Measurements from ENCODE around the gene IGFBPL1.
"Not testable (repeated sequence)": the region's sequence is repeated elsewhere in the genome, so short reads cannot be mapped to it uniquely, and the experiment has no call there.

Gene IGFBPL1

DNA sequence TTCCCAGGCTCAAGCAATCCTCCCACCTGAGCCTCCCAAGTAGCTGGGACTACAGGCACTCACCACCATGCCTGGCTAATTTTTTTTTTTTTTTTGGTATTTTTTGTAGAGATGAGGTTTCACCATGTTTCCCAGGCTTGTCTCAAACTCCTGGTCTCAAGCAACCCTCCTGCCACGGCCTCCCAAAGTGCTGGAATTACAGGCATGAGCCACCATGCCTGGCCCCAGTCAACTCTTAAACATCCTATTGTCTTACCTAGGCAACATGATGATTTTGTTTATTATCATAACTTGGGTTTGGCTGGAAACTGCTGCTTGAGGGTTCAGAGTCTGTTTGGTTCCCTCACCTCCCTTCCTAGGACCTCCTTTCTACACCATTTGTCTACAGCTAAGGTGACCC lies 25.1 kb downstream of the IGFBPL1 start:
- not testable (repeated sequence) for DNase-seq (ENCODE audit: low spot score)

DNA sequence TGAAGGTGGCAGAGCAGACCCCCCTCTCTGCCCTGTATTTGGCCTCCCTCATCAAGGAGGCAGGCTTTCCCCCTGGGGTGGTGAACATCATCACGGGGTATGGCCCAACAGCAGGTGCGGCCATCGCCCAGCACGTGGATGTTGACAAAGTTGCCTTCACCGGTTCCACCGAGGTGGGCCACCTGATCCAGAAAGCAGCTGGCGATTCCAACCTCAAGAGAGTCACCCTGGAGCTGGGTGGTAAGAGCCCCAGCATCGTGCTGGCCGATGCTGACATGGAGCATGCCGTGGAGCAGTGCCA lies 27.9 kb downstream of the IGFBPL1 start:
- DNase-seq (ENCODE audit: low spot score): no peak

DNA sequence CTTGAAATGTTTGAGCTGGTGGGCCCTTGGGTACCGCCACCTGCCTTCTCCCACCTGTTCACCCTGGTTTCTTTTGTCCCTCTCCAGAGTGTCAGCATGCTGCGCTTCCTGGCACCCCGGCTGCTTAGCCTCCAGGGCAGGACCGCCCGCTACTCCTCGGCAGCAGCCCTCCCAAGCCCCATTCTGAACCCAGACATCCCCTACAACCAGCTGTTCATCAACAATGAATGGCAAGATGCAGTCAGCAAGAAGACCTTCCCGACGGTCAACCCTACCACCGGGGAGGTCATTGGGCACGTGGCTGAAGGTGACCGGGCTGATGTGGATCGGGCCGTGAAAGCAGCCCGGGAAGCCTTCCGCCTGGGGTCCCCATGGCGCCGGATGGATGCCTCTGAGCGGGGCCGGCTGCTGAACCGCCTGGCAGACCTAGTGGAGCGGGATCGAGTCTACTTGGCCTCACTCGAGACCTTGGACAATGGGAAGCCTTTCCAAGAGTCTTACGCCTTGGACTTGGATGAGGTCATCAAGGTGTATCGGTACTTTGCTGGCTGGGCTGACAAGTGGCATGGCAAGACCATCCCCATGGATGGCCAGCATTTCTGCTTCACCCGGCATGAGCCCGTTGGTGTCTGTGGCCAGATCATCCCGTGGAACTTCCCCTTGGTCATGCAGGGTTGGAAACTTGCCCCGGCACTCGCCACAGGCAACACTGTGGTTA lies 28.4 kb downstream of the IGFBPL1 start:
- no peak for DNase-seq (ENCODE audit: low spot score)

DNA sequence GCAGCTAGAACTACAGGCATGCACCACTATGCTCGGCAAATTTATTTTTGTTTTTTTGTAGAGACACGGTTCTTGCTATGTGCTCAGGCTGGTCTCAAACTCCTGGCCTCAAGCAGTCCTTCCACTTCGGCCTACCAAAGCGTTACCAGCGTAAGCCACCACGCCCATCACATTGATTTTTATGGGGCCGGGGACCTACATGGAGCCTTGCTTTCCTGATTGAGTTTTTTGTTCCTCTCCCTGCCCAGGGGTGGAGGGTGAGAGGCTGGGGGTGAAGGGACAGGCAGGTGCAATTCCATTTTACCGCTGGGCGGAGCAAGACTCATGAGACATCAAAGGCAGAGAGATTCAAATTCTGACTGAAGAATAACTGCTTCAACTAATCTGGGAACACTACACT lies 29.8 kb downstream of the IGFBPL1 start:
- DNase-seq (ENCODE audit: low spot score): no peak

DNA sequence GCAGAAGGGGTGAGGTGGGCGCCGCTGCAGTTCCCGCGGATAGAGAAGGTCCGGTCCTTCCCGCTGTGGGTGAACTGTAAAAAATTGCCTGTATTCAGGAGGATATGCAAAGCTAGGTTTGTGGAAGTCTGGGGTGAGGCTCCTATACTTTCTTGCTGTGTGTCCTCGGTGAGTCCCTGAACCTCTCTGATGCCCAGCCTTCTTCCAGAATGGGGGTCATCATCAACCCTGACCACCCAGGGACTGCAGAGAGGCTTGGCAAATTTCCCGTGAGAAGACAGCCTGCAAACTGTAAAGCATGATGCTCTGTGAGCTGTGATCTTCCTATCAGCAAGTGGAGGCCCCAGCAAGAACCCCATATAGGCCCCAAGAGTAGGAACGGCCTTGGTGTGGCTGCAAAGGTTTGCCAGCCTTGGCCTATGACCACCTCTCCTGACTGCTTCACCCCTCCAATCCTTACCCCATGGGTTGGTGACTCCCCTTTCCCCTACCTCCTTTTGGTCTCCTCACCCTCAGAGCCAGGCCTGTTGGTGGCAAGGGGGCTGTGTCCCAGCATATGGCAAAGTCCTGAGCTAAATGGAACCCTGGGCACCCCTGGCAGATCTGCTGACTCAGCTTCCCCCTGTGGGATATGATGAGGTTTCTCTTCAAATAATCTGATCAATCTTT lies 31.0 kb downstream of the IGFBPL1 start:
- DNase-seq (ENCODE audit: low spot score): no peak

DNA sequence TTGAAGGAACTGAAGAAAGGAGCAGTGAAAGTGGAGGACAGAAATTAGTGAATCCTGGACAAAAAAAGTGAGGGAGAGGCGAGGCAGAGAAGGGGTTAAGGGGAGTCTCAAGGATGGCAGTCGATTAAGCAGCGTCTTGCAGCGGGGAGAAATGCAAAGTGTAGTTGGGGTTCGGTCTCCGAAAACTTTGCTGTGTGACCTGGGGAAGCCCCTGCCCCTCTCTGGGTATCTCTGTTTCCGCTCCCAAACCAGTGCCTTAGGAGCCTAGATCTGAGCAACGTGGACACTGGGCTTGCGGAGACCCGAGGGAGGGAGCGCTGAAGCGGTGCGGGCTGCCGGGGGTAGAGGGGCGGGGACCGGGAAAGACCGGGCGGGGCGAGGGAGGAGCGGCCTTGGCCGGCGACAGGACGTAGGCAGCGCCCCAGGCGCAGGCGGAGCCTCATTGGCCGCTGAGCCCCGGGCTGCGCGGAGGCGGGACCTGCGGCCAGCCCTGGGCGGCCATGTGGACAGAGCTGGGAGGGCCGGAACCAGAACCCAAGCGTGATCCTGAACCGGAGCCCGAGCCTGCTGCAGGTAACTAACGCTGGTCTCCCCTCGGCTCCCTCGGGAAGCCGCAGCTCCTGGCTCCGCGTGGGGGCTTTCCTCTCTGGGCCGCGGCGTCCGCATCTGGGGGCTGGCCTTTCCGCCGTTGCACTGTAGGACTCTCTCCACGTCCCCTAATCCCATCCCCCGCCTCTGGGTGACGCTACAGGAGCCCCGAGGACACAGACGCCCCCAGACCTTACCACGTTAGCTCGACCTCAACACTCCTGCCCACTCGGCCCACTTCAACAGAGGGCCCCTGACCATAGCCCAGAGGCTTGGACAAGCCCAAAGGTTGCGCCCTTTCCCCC lies 31.8 kb downstream of the IGFBPL1 start, which contains the start of gene ALDH1B1:
Gene ALDH1B1, plus strand, starts transcription at position 468 of the 893 bp plus-strand sequence. CDS start 3,047 bp downstream, outside the sequence.
- DNase-seq (ENCODE audit: low spot score): peak; percentile 90

DNA sequence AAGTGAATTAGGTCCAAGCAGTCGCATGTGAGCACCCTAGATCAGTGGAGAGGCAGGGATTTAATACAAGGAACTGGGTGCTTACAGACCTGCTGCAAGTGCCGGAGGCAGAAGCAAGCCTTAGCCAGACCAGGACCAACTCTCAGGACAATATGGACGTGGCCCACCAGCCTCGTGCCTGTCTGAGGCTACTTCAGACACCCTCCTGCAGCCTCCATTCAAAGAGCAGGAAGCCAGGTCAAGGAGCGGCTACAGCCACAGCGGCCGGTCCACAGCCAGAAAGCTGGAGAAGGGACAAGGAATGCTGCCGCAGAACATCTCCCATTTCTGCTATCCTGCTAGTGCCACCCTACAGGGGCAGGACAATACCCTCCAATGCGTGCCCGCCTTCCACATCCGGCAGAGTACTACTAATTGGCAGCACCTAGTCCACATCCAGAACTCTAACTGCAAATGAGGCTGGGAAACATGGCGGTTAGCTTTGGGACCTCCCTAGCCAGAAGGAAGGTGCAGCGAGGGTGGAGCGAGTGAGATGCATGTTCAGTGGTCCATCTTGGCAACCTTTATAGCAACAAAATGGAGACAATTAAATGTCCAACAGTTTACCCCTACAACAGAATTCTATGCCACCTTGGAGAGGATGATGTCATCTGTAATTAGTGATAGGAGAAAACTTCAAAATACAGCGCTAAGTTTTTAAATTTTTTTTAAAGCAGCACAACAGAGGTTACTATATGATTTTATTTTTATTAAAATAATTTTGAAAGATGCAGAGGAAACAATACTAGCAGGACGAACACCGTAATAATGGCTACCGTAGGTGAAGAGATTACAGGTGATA lies 32.8 kb downstream of the IGFBPL1 start:
- no peak for DNase-seq (ENCODE audit: low spot score)

DNA sequence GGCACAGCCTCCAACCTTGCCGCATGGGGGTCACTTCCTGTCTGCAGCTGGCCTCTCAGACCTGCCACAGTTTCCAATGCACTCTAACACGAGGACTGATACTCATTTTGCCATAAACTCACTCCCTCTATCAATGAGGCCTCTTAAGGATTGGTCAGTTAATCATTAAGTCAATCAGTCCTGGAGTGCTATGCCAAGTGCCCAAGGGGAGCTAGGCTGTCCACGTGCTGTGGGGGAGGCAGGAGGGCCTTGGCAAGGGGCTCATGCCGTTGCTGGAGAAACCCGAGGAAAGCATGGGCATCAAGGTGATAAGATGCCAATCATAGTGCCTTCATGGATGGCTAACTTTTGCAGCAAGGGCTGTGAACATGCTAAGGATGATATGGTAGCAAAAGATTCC lies 33.4 kb downstream of the IGFBPL1 start:
- DNase-seq (ENCODE audit: low spot score): no peak

DNA sequence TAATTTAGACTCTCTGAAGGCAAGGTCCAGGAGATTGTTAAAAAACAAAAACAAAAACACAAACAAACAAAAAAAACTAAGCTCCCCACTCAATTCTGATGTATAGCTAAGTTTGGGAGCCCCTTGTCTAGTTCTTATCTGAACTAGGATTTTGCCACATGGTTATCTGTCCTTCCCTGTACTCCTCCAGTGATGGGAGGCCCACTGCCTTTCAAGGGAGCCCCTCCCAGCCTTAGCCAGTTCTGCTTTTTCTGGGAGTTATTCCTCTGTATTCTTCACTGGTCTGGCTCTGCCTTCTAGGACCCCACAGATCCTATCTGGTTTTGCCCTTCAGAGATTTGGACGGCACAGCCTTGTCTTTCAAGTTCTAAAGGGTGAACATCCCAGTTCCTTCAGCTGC lies 33.8 kb downstream of the IGFBPL1 start:
- DNase-seq (ENCODE audit: low spot score): no peak

DNA sequence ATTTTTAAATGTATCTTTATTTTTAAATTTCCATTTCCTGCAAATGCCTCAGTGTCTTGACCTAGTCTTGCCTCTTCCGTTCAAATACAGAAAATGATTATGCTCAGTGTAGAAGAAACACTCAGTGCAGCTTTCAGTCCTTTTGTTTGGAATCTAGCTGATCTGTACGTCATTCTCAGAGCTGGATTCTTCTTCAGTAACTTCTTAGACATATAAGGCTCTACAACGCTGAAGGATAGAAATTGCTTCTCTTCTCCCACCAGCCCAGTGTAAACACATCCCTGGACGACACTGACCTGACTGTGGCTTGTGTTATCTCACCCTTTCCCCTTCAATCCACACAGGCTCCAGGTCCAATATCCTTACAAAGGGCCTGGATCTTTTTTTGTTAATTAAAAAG lies 34.9 kb downstream of the IGFBPL1 start:
- DNase-seq (ENCODE audit: low spot score): no peak

DNA sequence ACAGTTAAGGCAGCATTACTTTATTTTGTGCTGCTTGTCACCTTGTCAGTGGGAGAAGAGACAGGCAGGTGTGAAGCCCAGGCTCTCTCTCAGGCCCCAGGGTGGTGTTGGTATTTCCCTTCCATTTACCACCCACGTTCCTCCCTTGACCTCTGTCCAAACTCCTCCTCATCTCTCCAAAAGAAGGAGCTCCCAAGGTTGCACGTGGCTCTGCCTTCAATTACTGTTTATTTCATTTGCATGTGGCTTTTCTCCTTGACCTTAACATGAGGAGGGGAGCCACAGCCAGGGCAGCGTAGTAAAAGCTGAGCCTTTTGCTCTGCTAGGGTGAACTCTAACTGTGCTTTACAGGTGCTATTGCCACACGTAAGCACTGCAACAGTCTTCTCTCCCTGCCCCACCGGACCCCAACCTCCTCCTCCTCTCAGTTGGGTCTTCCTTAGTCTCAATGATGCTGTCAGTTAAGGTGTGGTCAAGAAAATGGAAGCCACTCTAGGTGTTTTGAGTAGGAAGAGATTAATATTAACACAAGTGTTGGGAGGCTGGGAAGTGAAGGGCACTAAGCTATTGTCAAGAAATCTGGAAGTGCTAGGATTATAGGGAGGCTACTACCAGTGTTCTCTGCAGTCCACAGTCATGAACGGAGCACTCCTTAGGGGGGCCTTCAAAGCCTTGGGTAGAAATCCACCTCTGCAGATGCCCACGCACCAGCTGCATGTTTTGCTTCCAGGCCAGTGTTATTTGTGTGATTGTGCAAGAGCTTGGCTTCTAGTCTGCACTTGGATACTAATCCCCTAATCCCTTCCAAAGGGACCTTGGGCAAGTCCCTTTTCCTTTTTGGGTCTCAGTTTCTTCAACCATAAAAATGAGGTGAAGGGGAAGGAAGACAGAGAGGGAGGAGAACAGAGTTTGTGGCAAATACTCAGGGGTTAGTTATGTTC lies 35.7 kb downstream of the IGFBPL1 start:
- DNase-seq (ENCODE audit: low spot score): no peak

DNA sequence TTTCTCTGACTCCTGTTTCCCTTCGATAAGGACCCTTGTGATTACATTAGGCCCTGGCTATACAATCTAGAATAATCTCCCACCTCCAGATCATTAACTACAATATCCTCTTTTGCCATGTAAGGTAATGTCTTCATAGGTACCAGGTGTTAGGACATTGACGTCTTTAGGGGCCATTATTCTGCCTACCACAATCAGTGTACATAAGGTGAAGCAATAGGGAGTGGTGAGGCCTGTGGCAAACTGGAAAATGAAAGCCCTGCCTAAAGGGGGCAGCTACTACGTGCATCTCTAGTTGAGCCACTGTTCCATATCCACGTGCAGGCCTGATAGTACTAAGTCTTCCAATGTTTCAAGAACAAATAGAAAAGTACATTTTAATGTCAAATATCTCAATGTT lies 36.5 kb downstream of the IGFBPL1 start:
- no peak for DNase-seq (ENCODE audit: low spot score)

DNA sequence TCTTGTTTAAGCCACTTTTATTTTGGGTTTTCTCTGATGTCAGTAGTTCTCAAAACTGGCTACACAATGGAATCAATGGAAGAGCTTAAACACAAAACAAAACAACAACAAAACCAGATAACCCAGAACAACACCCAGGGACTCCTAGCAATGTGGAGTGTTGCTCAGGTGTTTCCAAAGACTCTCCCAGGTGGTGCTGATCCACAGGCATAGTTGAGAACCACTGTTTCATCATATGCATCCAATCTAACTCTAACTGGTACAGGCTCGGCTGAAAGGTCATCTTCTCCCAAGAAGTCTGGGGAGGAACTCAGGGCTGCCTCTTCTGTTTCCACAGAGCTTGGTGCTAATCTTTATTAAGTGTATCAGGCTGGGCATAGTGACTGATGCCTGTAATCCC lies 37.2 kb downstream of the IGFBPL1 start:
- no peak for DNase-seq (ENCODE audit: low spot score)

DNA sequence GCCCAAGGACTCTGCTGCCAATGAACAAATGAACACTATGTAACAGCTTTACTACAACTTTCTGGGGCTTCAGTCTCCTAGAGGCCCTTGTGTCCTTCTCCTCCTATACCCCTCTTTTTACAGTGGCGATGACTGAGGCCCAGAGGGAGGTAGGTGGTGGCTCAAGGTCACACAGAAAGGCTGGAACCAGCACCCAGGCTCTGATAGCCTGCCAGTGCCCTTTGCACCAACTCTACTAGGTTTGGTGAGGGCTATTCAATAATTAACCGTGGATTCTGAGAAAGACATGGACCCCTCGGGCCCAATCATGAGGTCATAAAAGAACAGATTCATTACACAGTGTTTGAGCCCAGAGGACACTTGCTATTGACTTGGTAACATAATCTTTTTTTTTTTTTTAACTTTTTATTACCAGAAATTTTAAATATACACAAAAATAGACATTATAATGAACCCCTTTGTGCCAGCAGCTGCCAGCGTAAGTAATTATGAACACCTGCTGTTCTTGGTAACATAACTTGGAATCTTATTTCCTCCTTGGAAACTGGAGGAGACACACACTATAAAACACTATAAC lies 37.8 kb downstream of the IGFBPL1 start:
- no peak for DNase-seq (ENCODE audit: low spot score)

DNA sequence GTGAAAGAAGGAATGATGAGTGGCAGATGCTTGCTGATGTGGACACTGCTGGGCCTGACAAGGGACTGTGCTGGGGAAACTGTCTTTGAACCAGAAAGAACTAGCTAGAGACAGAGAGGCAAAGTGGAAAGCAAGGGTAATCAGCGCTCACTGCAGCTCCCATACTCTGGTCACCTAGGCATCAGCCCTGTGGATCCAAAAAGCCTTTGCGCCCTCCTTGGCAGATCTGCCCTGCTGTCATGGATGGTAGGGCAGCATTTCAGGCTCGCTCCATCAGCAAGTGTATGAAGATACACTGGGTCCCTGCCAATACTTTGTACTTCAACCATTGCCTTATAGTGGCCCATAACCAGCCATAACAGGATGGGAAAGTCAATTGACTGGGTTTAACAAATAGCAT lies 38.4 kb downstream of the IGFBPL1 start:
- DNase-seq (ENCODE audit: low spot score): no peak

DNA sequence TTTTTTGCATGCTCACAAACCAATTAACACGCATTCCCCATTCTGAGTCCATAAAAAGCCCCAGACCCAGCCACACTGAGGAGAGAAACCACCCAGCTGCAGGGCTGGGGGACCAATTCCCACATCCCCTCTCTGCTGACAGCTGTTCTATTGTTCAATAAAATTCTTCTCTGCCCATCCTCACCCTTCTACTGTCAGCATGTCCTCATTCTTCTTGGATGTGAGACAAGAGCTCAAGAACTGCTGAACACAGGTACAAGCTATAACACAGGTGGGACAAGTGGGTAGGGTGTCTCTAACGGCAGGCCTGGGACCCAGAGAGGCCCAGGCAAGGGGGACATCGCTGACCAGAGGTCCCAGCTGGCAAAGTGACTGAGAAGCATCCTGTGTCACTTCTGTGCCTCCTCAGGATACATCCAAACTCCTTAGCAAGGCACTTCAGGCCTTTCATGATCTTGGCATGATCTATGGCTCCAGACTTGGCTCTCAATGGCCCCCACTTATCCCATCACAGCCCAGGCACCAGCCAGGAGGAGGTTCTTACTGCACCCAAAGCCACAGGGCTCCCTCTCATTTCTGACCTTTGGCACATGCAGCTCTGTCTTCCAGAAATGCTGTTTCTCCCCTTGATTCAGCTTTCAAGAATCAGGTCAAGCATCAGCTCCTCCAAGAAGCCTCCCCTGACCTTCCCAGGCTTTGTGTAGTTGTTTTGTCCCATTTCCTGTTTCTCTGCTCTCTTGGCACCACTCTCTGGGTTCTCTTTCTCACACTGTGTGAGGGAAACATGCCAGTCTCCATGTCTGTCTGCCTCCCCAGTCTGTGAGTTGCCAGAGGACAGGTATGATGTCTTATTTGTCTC lies 39.0 kb downstream of the IGFBPL1 start:
- no peak for DNase-seq (ENCODE audit: low spot score)

DNA sequence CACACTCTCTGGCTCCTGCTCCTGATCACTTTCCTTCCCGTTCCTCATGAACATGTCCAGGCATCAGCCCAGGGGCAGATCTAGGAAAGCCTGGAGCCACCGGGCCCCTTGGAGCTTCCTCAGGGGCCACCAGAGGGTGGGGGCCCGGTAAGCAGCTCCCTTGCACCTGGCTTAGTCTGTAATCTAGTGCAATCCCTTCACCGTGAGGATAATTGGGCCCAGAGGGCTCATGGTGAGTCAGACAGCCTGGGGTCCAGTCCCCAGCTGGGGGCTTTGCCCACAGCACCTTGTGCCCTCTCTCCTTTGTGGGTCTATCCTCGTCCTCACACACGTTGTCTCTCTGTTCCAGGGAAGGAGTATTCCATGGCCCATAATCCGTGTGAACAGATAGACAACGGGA lies 42.1 kb downstream of the IGFBPL1 start:
- DNase-seq (ENCODE audit: low spot score): no peak

DNA sequence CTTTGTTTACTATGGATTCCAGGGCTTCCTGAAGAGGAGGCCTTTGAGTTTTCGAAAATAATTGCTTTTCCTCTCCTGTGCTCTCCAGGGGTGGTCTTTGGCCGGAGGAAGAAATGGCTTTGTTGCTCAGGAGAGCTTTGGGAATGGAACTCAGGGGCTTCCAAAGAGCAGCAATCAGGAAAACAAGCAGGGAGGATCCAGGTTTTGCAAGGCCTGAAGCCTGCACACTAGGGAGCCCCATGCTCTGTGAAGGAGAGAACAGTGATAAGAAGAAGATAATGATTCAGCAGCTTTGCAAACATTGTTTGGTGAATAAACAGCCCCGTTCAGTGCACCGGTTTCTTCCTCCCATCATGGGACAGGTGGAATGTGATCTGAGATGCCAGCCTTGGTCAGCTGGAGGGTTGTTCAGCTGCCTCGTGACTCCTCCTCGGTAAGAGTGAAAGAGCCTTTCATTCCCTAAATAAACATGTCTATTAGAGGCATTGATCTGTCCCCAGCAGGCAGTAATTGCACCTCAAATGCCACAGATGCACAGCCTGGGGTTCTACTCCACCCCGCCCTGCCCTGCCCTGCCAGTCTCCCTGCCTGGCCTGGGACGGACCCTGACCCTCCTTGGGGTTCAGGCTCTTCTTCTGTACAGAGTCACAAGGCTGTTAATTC lies 43.3 kb downstream of the IGFBPL1 start:
- no peak for DNase-seq (ENCODE audit: low spot score)
